ENCODE measurements around the gene SLC7A10.

SLC7A10 gene

DNA sequence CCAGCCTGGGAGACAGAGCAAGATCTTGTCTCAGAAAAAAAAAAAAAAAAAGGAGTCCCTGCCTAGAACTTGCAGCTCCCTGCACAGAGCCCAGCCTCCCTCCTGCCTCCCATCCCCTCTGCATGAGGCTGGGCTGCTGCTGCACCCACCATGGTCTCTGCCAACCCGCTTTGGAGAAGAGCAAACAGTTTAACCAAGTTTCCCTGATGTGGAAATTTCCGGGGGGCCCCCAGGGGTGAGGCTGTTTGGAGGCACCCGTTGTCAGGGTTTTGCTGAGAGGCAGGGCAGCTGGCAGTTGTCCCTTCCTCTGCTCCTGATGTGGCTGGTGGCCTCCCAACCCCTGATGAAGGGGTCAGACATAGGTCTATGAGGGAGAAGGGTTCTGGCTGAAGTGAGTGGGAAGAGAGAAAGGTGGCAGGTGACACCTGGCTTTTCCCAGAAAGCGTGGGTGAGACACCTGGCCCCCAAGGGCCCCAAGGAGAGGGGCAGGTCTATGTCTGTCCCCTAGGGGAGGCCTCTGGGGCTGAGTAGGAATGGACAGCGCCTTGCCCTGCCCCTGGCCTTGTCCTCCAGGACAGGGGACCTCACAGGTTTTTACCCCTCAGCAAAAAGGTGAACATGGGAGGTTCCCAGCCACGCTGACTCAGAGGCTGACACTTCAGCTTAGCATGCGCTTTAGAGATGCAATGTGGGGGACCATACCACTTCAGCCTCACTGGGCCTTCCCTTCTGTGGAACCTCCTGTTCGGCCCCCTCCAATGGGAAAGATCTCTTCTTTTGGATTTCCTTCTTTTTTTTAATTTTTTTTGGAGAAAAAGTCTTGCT, 26.0 kb downstream of the SLC7A10 start:
- no peak for DNase-seq (ENCODE audit: low read depth, low spot score)
- H3K4me3 ChIP-seq (ENCODE audit: low read depth, low read length) = no peak overlapping the region
- TF ChIP-seq, protein P1, sequence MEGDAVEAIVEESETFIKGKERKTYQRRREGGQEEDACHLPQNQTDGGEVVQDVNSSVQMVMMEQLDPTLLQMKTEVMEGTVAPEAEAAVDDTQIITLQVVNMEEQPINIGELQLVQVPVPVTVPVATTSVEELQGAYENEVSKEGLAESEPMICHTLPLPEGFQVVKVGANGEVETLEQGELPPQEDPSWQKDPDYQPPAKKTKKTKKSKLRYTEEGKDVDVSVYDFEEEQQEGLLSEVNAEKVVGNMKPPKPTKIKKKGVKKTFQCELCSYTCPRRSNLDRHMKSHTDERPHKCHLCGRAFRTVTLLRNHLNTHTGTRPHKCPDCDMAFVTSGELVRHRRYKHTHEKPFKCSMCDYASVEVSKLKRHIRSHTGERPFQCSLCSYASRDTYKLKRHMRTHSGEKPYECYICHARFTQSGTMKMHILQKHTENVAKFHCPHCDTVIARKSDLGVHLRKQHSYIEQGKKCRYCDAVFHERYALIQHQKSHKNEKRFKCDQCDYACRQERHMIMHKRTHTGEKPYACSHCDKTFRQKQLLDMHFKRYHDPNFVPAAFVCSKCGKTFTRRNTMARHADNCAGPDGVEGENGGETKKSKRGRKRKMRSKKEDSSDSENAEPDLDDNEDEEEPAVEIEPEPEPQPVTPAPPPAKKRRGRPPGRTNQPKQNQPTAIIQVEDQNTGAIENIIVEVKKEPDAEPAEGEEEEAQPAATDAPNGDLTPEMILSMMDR (IDR thresholded peaks at IDR 0.05; ENCODE audit: low read depth, low read length) = no peak
- in situ Hi-C loops (cut with HindIII; ENCODE audit: low sequenced_read_pairs) = no loop called here

DNA sequence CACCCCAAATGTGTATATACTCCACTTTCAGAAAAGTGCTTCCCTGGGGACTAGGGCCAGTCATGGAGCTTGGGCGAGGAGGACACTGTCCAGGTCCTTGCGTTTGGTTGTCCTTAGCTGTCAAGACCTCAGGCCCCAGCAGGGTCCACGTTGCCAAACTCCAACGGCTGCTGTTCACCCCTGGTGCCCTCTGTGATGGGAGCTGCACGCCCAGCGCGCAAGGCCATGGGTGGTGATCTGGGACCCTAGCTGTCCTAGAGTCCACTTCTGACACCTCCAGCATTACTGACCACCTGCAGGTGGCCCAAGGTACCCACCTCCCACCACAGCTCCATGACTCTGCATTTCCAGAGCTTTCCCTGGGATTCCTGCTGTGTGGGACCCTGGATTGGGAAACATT, 27.5 kb downstream of the SLC7A10 start:
- no peak overlapping the region for H3K4me3 ChIP-seq (ENCODE audit: low read depth, low read length)
- DNase-seq (ENCODE audit: low read depth, low spot score) = no peak
- TF ChIP-seq, protein P1 (IDR thresholded peaks at IDR 0.05; ENCODE audit: low read depth, low read length) = no peak
- in situ Hi-C loops (cut with HindIII; ENCODE audit: low sequenced_read_pairs) = no loop called here

DNA sequence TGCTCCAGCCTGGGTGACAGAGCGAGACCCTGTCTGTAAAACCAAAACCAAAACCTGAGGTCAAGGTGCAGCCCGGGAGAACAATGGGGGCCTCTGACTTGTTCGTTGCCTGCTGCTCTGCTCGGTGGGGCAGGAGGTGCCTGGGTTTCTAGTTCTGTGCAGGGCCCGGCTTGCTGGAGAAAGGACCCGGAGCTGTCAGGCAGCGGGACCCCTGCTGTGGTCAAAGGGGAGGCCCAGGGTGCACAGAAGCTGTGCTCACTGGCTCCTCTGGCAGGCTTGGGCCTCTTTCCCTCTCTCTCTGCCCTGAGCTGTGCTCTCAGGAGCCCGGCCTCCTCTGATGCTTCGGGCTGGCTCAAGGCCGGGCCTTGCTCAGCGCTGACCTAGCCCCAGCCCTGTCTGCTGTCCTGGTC, 28.1 kb downstream of the SLC7A10 start:
- in situ Hi-C loops (cut with HindIII; ENCODE audit: low sequenced_read_pairs) = no loop called here
- DNase-seq (ENCODE audit: low read depth, low spot score) = no peak
- TF ChIP-seq, protein P1 (IDR thresholded peaks at IDR 0.05; ENCODE audit: low read depth, low read length) = no peak
- no peak overlapping the region for H3K4me3 ChIP-seq (ENCODE audit: low read depth, low read length)

DNA sequence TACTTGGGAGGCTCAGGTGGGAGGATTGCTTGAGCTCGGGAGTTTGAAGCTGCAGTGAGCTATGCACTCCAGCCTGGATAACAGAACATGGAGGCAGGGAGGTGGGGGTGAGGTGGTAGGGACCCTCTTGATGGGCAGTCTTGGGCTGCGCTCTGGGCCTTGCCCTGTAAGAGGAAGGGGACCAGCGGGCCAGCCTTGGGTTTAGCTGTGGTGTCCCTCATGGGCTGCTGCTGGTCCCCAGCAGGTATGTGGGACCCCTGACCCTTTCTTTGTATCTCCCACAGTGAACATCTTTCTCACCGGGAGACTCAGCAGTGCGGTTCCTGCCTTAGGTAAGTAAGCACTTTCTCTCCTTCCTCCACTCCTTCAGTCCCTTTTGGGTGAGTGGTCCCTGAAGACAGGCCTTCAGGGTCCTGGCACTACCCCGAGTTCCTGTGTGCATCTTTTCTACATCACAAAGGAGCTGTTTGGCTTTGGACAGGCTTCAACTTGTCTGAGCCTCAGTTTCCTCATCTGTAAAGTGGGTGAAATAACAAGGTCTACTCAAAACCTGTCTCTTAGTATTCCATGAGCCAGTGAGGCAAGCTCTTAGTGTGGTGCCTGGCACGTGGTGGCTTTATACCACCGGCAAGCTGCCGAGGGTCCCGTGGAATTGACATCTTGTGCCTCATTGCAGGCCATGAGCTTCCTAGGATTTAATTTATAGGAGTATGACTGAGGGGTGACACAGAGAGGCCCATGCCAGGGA, 29.0 kb downstream of the SLC7A10 start:
- in situ Hi-C loops (cut with HindIII; ENCODE audit: low sequenced_read_pairs) = no loop called here
- DNase-seq (ENCODE audit: low read depth, low spot score) = no peak
- H3K4me3 ChIP-seq (ENCODE audit: low read depth, low read length) = no peak overlapping the region
- TF ChIP-seq, protein P1 (IDR thresholded peaks at IDR 0.05; ENCODE audit: low read depth, low read length) = no peak

DNA sequence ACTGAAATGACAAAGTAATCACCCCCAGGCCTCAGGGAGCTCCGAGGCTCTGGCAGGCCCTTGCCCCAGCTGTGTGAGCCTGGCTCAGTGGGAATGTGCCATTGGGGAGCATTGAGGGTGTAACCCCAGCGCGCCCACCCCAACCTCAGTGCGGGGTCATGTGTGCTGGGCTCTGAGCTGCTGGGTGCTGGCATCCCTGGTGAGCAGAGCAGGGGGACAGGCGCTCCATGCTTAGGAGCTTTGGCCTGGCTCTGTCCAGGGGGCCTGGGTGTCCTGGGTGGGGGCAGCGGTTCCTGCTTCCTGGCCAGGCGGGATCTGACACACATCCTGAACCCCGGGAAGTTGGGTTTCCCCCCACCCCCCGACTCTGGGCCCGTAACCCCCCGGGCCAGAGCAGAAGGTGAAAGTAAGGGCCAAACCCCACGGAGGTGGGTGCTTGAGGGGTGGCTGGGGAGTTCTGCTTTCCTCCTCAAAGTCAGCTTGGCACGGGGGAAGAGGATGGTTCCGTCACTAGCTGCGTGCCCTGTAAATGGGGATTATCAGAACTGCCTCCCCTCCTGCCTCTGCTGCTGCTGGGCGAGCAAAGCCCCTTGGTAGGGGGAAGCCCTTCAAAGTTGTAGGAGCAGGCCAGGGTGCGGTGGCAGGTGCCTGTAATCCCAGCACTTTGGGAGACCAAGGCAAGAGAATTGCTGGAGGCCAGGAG, 29.9 kb downstream of the SLC7A10 start:
- TF ChIP-seq, protein P1 (IDR thresholded peaks at IDR 0.05; ENCODE audit: low read depth, low read length) = no peak
- peak overlapping the region; percentile 49 for H3K4me3 ChIP-seq (ENCODE audit: low read depth, low read length)
- no peak for DNase-seq (ENCODE audit: low read depth, low spot score)
- in situ Hi-C loops (cut with HindIII; ENCODE audit: low sequenced_read_pairs) = no loop called here

DNA sequence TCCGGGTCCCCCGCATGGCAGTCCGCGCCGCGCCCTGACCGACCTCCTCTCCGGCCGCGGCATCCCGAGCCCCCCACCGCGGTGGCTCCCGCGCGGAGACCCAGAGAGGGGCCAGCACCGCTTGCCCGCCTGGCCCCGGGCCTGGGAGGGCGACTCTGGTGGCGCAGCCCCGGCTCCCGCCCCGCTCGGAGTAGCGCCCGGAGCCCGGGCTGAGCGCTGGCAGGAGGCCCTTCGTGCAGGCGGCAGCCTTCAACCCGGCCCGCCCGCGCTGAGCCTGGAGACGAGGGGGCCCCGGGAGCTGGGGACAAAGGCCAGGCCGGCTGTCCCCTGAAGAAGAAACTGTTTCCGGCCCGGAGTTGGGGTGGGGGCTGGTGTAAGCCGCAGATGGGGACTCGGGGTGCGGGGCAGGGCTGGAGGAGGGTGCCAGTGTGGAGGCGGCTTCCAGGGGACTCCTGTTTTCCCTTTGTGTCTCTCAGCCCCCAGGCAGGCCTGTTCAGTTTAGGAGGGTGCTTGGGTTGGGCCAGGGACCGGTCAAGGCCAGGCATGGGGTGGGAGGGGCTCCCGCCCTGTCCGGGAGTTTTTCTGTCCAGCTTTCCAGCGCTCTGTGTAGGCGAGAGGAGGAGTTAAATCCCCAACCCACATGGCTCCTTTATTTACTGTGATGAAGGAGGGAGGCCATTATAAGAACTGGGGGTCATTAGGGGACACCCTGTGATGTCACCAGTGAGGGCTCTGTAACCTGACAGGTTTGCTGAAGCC, 30.6 kb downstream of the SLC7A10 start:
- in situ Hi-C loops (cut with HindIII; ENCODE audit: low sequenced_read_pairs) = no loop called here
- DNase-seq (ENCODE audit: low read depth, low spot score) = peak; percentile 16
- H3K4me3 ChIP-seq (ENCODE audit: low read depth, low read length) = peak overlapping the region; percentile 49
- TF ChIP-seq, protein P1 (IDR thresholded peaks at IDR 0.05; ENCODE audit: low read depth, low read length) = no peak

Data from astrocyte of the spinal cord (primary cell).